Panc1 (cell line): ENCODE results near the gene IFT27.

Experiments
- CTCF ChIP-seq: fragments of 450-650 bp; IDR thresholded peaks from 2 replicates; pipeline ENCODE4 v1.5.1; 2017; ENCODE audit warnings: mild to moderate bottlenecking
- POLR2AphosphoS5 ChIP-seq: IDR thresholded peaks from 2 replicates; pipeline ENCODE4 v1.6.1; 2012; ENCODE audit warnings: mild to moderate bottlenecking, low read depth, low read length, moderate library complexity
- REST ChIP-seq, 2 experiments: IDR thresholded peaks; 2 replicates each; pipeline ENCODE4 v1.6.1; 2011 to 2012; ENCODE audit warnings: low read depth in 2 of 2, control low read depth in 1 of 2, low read length in 1 of 2, mild to moderate bottlenecking in 1 of 2, moderate library complexity in 1 of 2; ENCODE audit not compliant: insufficient read depth in 1 of 2
- SIN3A ChIP-seq: IDR thresholded peaks from 2 replicates; pipeline ENCODE4 v1.6.1; 2012; ENCODE audit warnings: low read depth, mild to moderate bottlenecking, low read length, moderate library complexity, borderline replicate concordance; ENCODE audit not compliant: insufficient read depth
- TCF7L2 ChIP-seq: IDR thresholded peaks from 2 replicates; pipeline ENCODE4 v1.6.1; 2011; ENCODE audit warnings: mild to moderate bottlenecking, low read depth, low read length, inconsistent platforms

GRCh38 chr22:36715647-36716046 is 60.3 kb downstream of the IFT27 start:
- TF ChIP-seq CTCF (no peak), POLR2AphosphoS5 (no peak), SIN3A (no peak), TCF7L2 (no peak), REST (IDR thresholded peaks at IDR 0.05; ENCODE audit: insufficient read depth in 1 of 2, low read depth in 2 of 2, low read length in 1 of 2) (no peak)
